GM12878 (cell line): ENCODE data around the gene MAP3K7. TPM values are rescaled to one million over a fixed set of nuclear protein-coding genes. Genes with fewer than 3 reads are reported as not detected.

Experiments
- ASH2L ChIP-seq: fragments of 300-600, 200-600 bp; sonication (generic); IDR thresholded peaks from 2 replicates; pipeline ENCODE4 v1.6.1; 2017; ENCODE audit warnings: low read depth, mild to moderate bottlenecking, borderline replicate concordance
- BCL11A ChIP-seq: IDR thresholded peaks from 2 replicates; pipeline ENCODE4 v1.6.1; 2011; ENCODE audit warnings: low read depth, low read length
- BRCA1 ChIP-seq: IDR thresholded peaks from 2 replicates; pipeline ENCODE4 v1.6.1; 2011; ENCODE audit warnings: low read depth, low read length, improper control_type of control experiment
- CHD2 ChIP-seq: IDR thresholded peaks from 2 replicates; pipeline ENCODE4 v1.6.1; 2011; ENCODE audit warnings: low read depth, low read length, improper control_type of control experiment, borderline replicate concordance
- EP300 ChIP-seq, 2 experiments: fragments of 150-350 bp in 1 of 2; IDR thresholded peaks; 2 replicates each; pipeline ENCODE4 v1.6.1; 2011 to 2012; ENCODE audit warnings: low read depth in 2 of 2, low read length in 2 of 2, borderline replicate concordance in 1 of 2, improper control_type of control experiment in 1 of 2, inconsistent platforms in 1 of 2; ENCODE audit not compliant: control insufficient read depth in 1 of 2
- FOXM1 ChIP-seq: IDR thresholded peaks from 2 replicates; pipeline ENCODE4 v1.6.1; 2012; ENCODE audit warnings: low read depth, mild to moderate bottlenecking, inconsistent platforms, low read length, moderate library complexity
- GABPA ChIP-seq: IDR thresholded peaks from 2 replicates; pipeline ENCODE4 v1.6.1; 2014; ENCODE audit warnings: antibody characterized with exemption, low read depth, mild to moderate bottlenecking, inconsistent platforms
- GATAD2B ChIP-seq: fragments of 450-650 bp; conservative IDR thresholded peaks from 2 replicates; pipeline ENCODE4 v1.6.1; 2017; ENCODE audit warnings: low read depth, mild to moderate bottlenecking, moderate library complexity
- KAT2A ChIP-seq: conservative IDR thresholded peaks from 2 replicates; pipeline ENCODE4 v1.6.1; 2011; ENCODE audit warnings: low read depth, low read length; ENCODE audit not compliant: control insufficient read depth
- MAX ChIP-seq: IDR thresholded peaks from 2 replicates; pipeline ENCODE4 v1.6.1; 2012; ENCODE audit warnings: low read depth, low read length, improper control_type of control experiment
- MYB ChIP-seq: fragments of 150-350 bp; IDR thresholded peaks from 2 replicates; pipeline ENCODE4 v1.6.1; 2014; ENCODE audit warnings: mild to moderate bottlenecking, low read depth, low read length, borderline replicate concordance
- NFYB ChIP-seq: IDR thresholded peaks from 2 replicates; pipeline ENCODE4 v1.6.1; 2011; ENCODE audit warnings: low read depth, mild to moderate bottlenecking, low read length, improper control_type of control experiment, moderate library complexity; ENCODE audit not compliant: insufficient read depth
- NR2C1 ChIP-seq: fragments of 450-650 bp; IDR thresholded peaks from 2 replicates; pipeline ENCODE4 v1.6.1; 2017; ENCODE audit warnings: antibody characterized with exemption, mild to moderate bottlenecking, moderate library complexity
- RFX5 ChIP-seq: IDR thresholded peaks from 2 replicates; pipeline ENCODE4 v1.6.1; 2011; ENCODE audit warnings: low read depth, low read length, improper control_type of control experiment
- SMC3 ChIP-seq: IDR thresholded peaks from 2 replicates; pipeline ENCODE4 v1.6.1; 2011; ENCODE audit warnings: low read length, improper control_type of control experiment, borderline replicate concordance
- USF2 ChIP-seq: IDR thresholded peaks from 2 replicates; pipeline ENCODE4 v1.6.1; 2011; ENCODE audit warnings: low read depth, low read length, improper control_type of control experiment, borderline replicate concordance
- ZNF207 ChIP-seq: fragments of 450-650 bp; IDR thresholded peaks from 2 replicates; pipeline ENCODE4 v1.6.1; 2014; ENCODE audit warnings: antibody characterized with exemption, mild to moderate bottlenecking, borderline replicate concordance
- ZSCAN29 ChIP-seq: fragments of 450-650 bp; IDR thresholded peaks from 2 replicates; pipeline ENCODE4 v1.6.1; 2017; ENCODE audit warnings: mild to moderate bottlenecking, moderate library complexity
- polyA plus RNA-seq, 11 experiments: library from polyadenylated mRNA; depleted of rRNA in 4 of 11; unstranded in 6 of 11; stranded (reverse) in 5 of 11; fragments of >200 nt; fragmentation: Nextera tagmentation in 4 of 11; fragmentation: Illumina TruSeq in 1 of 11; extraction: Ambion mirVana in 4 of 11; extraction: Trizol in 1 of 11; gene quantifications; 1 replicate in 1 of 11; 2 replicates in 10 of 11; pipeline versions ENCODE4 v1.2.1 to v1.2.3, GENCODE V29; 2011 to 2016; ENCODE audit warnings: inconsistent platforms in 2 of 11, missing spikeins in 2 of 11, low read depth in 1 of 11
- total RNA-seq, 4 experiments: library from RNA; depleted of rRNA in 3 of 4; stranded (reverse); fragments of >200 nt in 3 of 4; fragmentation: Illumina TruSeq in 1 of 4; extraction: Trizol in 1 of 4; gene quantifications; 2 replicates each; pipeline versions ENCODE4 v1.2.1 to v1.2.3, GENCODE V29; 2013 to 2021
- TF ChIP-seq, protein P1 (sequence below): fragments of 450-650 bp; IDR thresholded peaks from 2 replicates; pipeline ENCODE4 v1.6.1; 2017; ENCODE audit warnings: borderline replicate concordance
- TF ChIP-seq, protein P2 (sequence below): fragments of 450-650 bp; IDR thresholded peaks from 2 replicates; pipeline ENCODE4 v1.6.1; 2017; ENCODE audit warnings: mild to moderate bottlenecking, low read depth, inconsistent platforms; ENCODE audit not compliant: poor library complexity, severe bottlenecking
- TF ChIP-seq, protein P3 (sequence below): fragments of 450-650 bp; IDR thresholded peaks from 2 replicates; pipeline ENCODE4 v1.6.1; 2018; ENCODE audit warnings: mild to moderate bottlenecking, low read depth, moderate library complexity; ENCODE audit not compliant: partially characterized antibody

MAP3K7 gene
- total and polyA plus RNA-seq, 10 of the 15 experiments (the other 5 are each of a cell fraction or from before 2014, with no cell fraction given), result 7.0 to 42.6 (median 22.0) TPM

GRCh38 chr6:90586836-90587638 is at the start of gene MAP3K7 (continued):
- TF ChIP-seq EP300 (IDR thresholded peaks at IDR 0.05; ENCODE audit: borderline replicate concordance in 1 of 2, control insufficient read depth in 1 of 2, low read depth in 2 of 2, low read length in 2 of 2) (0 out of 4 replicates have a peak, but pooled peaks of 1 of the 2 experiments have one; percentile 17), KAT2A (no peak), MAX (peak; percentile 87), ASH2L (no peak; the same call in 1 of the 2 replicates), RFX5 (no peak), GABPA (peak; percentile 90), ZSCAN29 (no peak), SMC3 (no peak), BCL11A (no peak), ZNF207 (peak; percentile 89; the same call in 1 of the 2 replicates), CHD2 (peak; percentile 99), MYB (no peak), NR2C1 (peak; percentile 75; the same call in 1 of the 2 replicates), USF2 (no peak), GATAD2B (peak; percentile 9; the same call in 1 of the 2 replicates), BRCA1 (peak; percentile 82), NFYB (peak; percentile 60; the same call in 1 of the 2 replicates), FOXM1 (no peak; the same call in 1 of the 2 replicates)
- TF ChIP-seq, protein P1, sequence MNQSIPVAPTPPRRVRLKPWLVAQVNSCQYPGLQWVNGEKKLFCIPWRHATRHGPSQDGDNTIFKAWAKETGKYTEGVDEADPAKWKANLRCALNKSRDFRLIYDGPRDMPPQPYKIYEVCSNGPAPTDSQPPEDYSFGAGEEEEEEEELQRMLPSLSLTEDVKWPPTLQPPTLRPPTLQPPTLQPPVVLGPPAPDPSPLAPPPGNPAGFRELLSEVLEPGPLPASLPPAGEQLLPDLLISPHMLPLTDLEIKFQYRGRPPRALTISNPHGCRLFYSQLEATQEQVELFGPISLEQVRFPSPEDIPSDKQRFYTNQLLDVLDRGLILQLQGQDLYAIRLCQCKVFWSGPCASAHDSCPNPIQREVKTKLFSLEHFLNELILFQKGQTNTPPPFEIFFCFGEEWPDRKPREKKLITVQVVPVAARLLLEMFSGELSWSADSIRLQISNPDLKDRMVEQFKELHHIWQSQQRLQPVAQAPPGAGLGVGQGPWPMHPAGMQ, result peak; percentile 85
- TF ChIP-seq, protein P2, sequence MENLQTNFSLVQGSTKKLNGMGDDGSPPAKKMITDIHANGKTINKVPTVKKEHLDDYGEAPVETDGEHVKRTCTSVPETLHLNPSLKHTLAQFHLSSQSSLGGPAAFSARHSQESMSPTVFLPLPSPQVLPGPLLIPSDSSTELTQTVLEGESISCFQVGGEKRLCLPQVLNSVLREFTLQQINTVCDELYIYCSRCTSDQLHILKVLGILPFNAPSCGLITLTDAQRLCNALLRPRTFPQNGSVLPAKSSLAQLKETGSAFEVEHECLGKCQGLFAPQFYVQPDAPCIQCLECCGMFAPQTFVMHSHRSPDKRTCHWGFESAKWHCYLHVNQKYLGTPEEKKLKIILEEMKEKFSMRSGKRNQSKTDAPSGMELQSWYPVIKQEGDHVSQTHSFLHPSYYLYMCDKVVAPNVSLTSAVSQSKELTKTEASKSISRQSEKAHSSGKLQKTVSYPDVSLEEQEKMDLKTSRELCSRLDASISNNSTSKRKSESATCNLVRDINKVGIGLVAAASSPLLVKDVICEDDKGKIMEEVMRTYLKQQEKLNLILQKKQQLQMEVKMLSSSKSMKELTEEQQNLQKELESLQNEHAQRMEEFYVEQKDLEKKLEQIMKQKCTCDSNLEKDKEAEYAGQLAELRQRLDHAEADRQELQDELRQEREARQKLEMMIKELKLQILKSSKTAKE, result peak; percentile 73
- TF ChIP-seq, protein P3, sequence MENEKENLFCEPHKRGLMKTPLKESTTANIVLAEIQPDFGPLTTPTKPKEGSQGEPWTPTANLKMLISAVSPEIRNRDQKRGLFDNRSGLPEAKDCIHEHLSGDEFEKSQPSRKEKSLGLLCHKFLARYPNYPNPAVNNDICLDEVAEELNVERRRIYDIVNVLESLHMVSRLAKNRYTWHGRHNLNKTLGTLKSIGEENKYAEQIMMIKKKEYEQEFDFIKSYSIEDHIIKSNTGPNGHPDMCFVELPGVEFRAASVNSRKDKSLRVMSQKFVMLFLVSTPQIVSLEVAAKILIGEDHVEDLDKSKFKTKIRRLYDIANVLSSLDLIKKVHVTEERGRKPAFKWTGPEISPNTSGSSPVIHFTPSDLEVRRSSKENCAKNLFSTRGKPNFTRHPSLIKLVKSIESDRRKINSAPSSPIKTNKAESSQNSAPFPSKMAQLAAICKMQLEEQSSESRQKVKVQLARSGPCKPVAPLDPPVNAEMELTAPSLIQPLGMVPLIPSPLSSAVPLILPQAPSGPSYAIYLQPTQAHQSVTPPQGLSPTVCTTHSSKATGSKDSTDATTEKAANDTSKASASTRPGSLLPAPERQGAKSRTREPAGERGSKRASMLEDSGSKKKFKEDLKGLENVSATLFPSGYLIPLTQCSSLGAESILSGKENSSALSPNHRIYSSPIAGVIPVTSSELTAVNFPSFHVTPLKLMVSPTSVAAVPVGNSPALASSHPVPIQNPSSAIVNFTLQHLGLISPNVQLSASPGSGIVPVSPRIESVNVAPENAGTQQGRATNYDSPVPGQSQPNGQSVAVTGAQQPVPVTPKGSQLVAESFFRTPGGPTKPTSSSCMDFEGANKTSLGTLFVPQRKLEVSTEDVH, result peak; percentile 95
